NCI-H82 treated with DMSO at 0.1 percent for 48 hours (cell line): ENCODE measurements around the gene ADGRL2.
A peak's percentile ranks its signal among the peaks of the same experiment; 100 is the strongest.
"Not testable (repeated sequence)": the region's sequence is repeated elsewhere in the genome, so short reads cannot be mapped to it uniquely, and the experiment has no call there.

Source experiments
- DNase-seq: peaks from one replicate; lab custom pipeline; 2025; ENCODE audit not compliant: unreplicated experiment; lab: John Stamatoyannopoulos, UW

Gene ADGRL2

GRCh38 chr1:81846630-81847029 is 45.9 kb downstream of the ADGRL2 start:
- DNase-seq, result no peak

- DNase-seq, result no peak
Measured at GRCh38 chr1:81847063-81847462, 46.3 kb downstream of the ADGRL2 start.

- DNase-seq, result no peak
Measured at GRCh38 chr1:81848880-81849682, 48.3 kb downstream of the ADGRL2 start.

- DNase-seq, result no peak
Measured at GRCh38 chr1:81850031-81850430, 49.3 kb downstream of the ADGRL2 start.

- no peak for DNase-seq
Measured at GRCh38 chr1:81850495-81850894, 49.8 kb downstream of the ADGRL2 start.

- no peak for DNase-seq
Measured at GRCh38 chr1:81851217-81851616, 50.5 kb downstream of the ADGRL2 start.

- DNase-seq, result no peak
Measured at GRCh38 chr1:81852961-81853360, 52.2 kb downstream of the ADGRL2 start.

- no peak for DNase-seq
Measured at GRCh38 chr1:81867235-81867634, 66.5 kb downstream of the ADGRL2 start.

GRCh38 chr1:81869307-81869706 is 68.6 kb downstream of the ADGRL2 start:
- peak; percentile 17 for DNase-seq

GRCh38 chr1:81871091-81871490 is 70.4 kb downstream of the ADGRL2 start:
- DNase-seq, result not testable (repeated sequence)

- no peak for DNase-seq
Measured at GRCh38 chr1:81873946-81874345, 73.2 kb downstream of the ADGRL2 start.

GRCh38 chr1:81874461-81874860 is 73.7 kb downstream of the ADGRL2 start:
- DNase-seq, result no peak

GRCh38 chr1:81874940-81875339 is 74.2 kb downstream of the ADGRL2 start:
- DNase-seq, result no peak

- no peak for DNase-seq
Measured at GRCh38 chr1:81876901-81877733, 76.4 kb downstream of the ADGRL2 start.

GRCh38 chr1:81877940-81878339 is 77.2 kb downstream of the ADGRL2 start:
- DNase-seq, result no peak

- DNase-seq, result no peak
Measured at GRCh38 chr1:81878538-81878937, 77.8 kb downstream of the ADGRL2 start.

- no peak for DNase-seq
Measured at GRCh38 chr1:81880781-81881180, 80.0 kb downstream of the ADGRL2 start.

GRCh38 chr1:81885291-81885690 is 84.6 kb downstream of the ADGRL2 start:
- no peak for DNase-seq

GRCh38 chr1:81886292-81886691 is 85.6 kb downstream of the ADGRL2 start:
- not testable (repeated sequence) for DNase-seq

GRCh38 chr1:81887421-81888144 is 86.8 kb downstream of the ADGRL2 start:
- DNase-seq, result no peak

- DNase-seq, result no peak
Measured at GRCh38 chr1:81889166-81889565, 88.4 kb downstream of the ADGRL2 start.

- DNase-seq, result no peak
Measured at GRCh38 chr1:81894867-81895266, 94.1 kb downstream of the ADGRL2 start.
